K562 (cell line): ENCODE results near the gene DOK4.

Source experiments
- HDAC2 ChIP-seq: fragments of 450-650 bp; IDR thresholded peaks from 2 replicates; pipeline ENCODE4 v1.6.1; 2016; ENCODE audit warnings: mild to moderate bottlenecking
- ZNF395 ChIP-seq: fragments of 200-800 bp; sonication (Bioruptor generic); IDR thresholded peaks from 2 replicates; pipeline ENCODE4 v1.6.1; 2017; ENCODE audit warnings: missing genetic modification characterization, missing compliant biosample characterization

GRCh38 chr16:57434003-57434402, 52.3 kb downstream of the DOK4 start:
- TF ChIP-seq ZNF395 (no peak), HDAC2 (no peak)
